ENCODE results near the gene TSC22D4.

DNA sequence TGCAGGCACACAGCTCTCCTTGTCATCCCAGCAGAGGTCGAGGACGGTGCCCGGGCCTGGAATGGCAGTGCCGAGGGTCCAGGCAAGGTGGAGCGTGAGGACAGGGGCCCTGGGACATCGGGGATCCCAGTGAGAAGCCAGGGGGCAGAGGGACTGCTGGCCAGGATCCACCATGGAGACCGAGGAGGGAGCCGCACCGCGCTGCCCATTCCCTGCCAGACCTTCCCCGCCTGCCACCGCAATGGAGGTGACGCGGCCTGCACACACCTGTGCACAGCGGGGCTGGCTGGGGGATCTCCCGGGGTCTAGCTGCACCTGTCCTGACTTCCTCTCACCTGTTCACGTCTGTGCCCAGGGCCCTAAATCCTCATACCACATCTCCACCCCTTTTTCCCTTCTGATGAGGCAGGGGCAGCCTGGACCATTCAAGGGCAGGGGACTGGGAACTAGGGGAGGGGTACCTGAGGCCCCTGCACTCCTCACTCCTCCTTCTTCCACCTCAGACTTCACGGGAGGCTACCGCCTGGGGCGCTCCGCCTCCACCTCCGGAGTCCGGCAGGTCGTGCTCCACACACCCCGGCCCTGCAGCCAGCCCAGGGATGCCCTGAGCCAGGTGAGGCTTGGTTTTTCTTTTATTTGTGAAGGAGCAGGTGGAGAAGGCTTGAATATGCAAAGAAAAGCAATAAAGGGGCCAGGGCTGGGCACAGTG lies 11.6 kb upstream of the TSC22D4 start:
- TF ChIP-seq, protein P1, sequence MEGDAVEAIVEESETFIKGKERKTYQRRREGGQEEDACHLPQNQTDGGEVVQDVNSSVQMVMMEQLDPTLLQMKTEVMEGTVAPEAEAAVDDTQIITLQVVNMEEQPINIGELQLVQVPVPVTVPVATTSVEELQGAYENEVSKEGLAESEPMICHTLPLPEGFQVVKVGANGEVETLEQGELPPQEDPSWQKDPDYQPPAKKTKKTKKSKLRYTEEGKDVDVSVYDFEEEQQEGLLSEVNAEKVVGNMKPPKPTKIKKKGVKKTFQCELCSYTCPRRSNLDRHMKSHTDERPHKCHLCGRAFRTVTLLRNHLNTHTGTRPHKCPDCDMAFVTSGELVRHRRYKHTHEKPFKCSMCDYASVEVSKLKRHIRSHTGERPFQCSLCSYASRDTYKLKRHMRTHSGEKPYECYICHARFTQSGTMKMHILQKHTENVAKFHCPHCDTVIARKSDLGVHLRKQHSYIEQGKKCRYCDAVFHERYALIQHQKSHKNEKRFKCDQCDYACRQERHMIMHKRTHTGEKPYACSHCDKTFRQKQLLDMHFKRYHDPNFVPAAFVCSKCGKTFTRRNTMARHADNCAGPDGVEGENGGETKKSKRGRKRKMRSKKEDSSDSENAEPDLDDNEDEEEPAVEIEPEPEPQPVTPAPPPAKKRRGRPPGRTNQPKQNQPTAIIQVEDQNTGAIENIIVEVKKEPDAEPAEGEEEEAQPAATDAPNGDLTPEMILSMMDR (IDR thresholded peaks at IDR 0.05; ENCODE audit: low read depth, low read length, missing input control), result no peak
- no peak for TF ChIP-seq EGR1 (IDR thresholded peaks at IDR 0.05; ENCODE audit: low read depth in 2 of 2)
- TF ChIP-seq, protein P2, sequence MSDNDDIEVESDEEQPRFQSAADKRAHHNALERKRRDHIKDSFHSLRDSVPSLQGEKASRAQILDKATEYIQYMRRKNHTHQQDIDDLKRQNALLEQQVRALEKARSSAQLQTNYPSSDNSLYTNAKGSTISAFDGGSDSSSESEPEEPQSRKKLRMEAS (IDR thresholded peaks at IDR 0.05), result no peak
- TF ChIP-seq, protein P3, sequence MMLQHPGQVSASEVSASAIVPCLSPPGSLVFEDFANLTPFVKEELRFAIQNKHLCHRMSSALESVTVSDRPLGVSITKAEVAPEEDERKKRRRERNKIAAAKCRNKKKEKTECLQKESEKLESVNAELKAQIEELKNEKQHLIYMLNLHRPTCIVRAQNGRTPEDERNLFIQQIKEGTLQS (IDR thresholded peaks at IDR 0.05), result no peak
- TF ChIP-seq, protein P4, sequence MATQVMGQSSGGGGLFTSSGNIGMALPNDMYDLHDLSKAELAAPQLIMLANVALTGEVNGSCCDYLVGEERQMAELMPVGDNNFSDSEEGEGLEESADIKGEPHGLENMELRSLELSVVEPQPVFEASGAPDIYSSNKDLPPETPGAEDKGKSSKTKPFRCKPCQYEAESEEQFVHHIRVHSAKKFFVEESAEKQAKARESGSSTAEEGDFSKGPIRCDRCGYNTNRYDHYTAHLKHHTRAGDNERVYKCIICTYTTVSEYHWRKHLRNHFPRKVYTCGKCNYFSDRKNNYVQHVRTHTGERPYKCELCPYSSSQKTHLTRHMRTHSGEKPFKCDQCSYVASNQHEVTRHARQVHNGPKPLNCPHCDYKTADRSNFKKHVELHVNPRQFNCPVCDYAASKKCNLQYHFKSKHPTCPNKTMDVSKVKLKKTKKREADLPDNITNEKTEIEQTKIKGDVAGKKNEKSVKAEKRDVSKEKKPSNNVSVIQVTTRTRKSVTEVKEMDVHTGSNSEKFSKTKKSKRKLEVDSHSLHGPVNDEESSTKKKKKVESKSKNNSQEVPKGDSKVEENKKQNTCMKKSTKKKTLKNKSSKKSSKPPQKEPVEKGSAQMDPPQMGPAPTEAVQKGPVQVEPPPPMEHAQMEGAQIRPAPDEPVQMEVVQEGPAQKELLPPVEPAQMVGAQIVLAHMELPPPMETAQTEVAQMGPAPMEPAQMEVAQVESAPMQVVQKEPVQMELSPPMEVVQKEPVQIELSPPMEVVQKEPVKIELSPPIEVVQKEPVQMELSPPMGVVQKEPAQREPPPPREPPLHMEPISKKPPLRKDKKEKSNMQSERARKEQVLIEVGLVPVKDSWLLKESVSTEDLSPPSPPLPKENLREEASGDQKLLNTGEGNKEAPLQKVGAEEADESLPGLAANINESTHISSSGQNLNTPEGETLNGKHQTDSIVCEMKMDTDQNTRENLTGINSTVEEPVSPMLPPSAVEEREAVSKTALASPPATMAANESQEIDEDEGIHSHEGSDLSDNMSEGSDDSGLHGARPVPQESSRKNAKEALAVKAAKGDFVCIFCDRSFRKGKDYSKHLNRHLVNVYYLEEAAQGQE (IDR thresholded peaks at IDR 0.05), result no peak
- TF ChIP-seq NR2F2 (IDR thresholded peaks at IDR 0.05), result no peak
- no peak for TF ChIP-seq JUND (IDR thresholded peaks at IDR 0.05)
- TF ChIP-seq YY1 (IDR thresholded peaks at IDR 0.05), result no peak
- no peak for TF ChIP-seq TAF1 (conservative IDR thresholded peaks at IDR 0.05)
- no peak for TF ChIP-seq GABPA (IDR thresholded peaks at IDR 0.05 in 1 of 2, conservative IDR thresholded peaks at IDR 0.05 in 1 of 2)
- TF ChIP-seq, protein P5, sequence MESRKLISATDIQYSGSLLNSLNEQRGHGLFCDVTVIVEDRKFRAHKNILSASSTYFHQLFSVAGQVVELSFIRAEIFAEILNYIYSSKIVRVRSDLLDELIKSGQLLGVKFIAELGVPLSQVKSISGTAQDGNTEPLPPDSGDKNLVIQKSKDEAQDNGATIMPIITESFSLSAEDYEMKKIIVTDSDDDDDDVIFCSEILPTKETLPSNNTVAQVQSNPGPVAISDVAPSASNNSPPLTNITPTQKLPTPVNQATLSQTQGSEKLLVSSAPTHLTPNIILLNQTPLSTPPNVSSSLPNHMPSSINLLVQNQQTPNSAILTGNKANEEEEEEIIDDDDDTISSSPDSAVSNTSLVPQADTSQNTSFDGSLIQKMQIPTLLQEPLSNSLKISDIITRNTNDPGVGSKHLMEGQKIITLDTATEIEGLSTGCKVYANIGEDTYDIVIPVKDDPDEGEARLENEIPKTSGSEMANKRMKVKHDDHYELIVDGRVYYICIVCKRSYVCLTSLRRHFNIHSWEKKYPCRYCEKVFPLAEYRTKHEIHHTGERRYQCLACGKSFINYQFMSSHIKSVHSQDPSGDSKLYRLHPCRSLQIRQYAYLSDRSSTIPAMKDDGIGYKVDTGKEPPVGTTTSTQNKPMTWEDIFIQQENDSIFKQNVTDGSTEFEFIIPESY (IDR thresholded peaks at IDR 0.05), result no peak
- no peak for TF ChIP-seq SP1 (IDR thresholded peaks at IDR 0.05)
- no peak for TF ChIP-seq RXRA (IDR thresholded peaks at IDR 0.05)
- no peak for TF ChIP-seq RAD21 (IDR thresholded peaks at IDR 0.05)

Data from liver (tissue), 3 donors.